GM23248 (cell line): Measurements from ENCODE around the gene CDC20. TPM values are rescaled to one million over a fixed set of nuclear protein-coding genes. Genes with fewer than 3 reads are reported as not detected.

Experiments
- DNase-seq: peaks from one replicate; pipeline ENCODE4 v3.0.0-alpha.2; 2015
- H2AFZ ChIP-seq: fragments of 200-600 bp; sonication (generic); 2 replicates; pipeline ENCODE4 v1.6.1; 2016; ENCODE audit warnings: antibody characterized with exemption
- H3F3A ChIP-seq: fragments of 200-600 bp; sonication (generic); 2 replicates; pipeline ENCODE4 v1.6.1; 2016; ENCODE audit warnings: mild to moderate bottlenecking, antibody characterized with exemption, mixed run types; ENCODE audit not compliant: insufficient read depth
- H3K27ac ChIP-seq: fragments of 200-600 bp; sonication (generic); 2 replicates; pipeline ENCODE4 v1.5.1; 2016; ENCODE audit warnings: mild to moderate bottlenecking
- H3K27me3 ChIP-seq: fragments of 200-600 bp; sonication (generic); replicated peaks from 2 replicates; pipeline ENCODE4 v1.6.1; 2016; ENCODE audit warnings: mild to moderate bottlenecking; ENCODE audit not compliant: insufficient read depth
- H3K36me3 ChIP-seq: fragments of 200-600 bp; sonication (generic); 2 replicates; pipeline ENCODE4 v1.6.1; 2016; ENCODE audit warnings: low read depth, mild to moderate bottlenecking
- H3K4me1 ChIP-seq: fragments of 200-600 bp; sonication (generic); 2 replicates; pipeline ENCODE4 v1.6.1; 2016; ENCODE audit warnings: mild to moderate bottlenecking; ENCODE audit not compliant: insufficient read depth
- H3K4me2 ChIP-seq: fragments of 200-600 bp; sonication (generic); one replicate; pipeline ENCODE4 v1.6.1; 2016; ENCODE audit warnings: mild to moderate bottlenecking; ENCODE audit not compliant: unreplicated experiment
- H3K4me3 ChIP-seq: fragments of 200-600 bp; sonication (generic); 2 replicates; pipeline ENCODE4 v1.5.1; 2016; ENCODE audit warnings: mild to moderate bottlenecking
- H3K79me2 ChIP-seq: fragments of 200-600 bp; sonication (generic); 2 replicates; pipeline ENCODE4 v1.6.1; 2016; ENCODE audit warnings: mild to moderate bottlenecking; ENCODE audit not compliant: insufficient read depth
- H3K9ac ChIP-seq: fragments of 200-600 bp; sonication (generic); 2 replicates; pipeline ENCODE4 v1.6.1; 2016; ENCODE audit warnings: mild to moderate bottlenecking
- H3K9me2 ChIP-seq: fragments of 200-600 bp; sonication (generic); 2 replicates; pipeline ENCODE4 v1.6.1; 2016; ENCODE audit warnings: mixed run types, mild to moderate bottlenecking, moderate library complexity; ENCODE audit not compliant: insufficient read depth
- H3K9me3 ChIP-seq: fragments of 200-600 bp; sonication (generic); one replicate; pipeline ENCODE4 v1.6.1; 2017; ENCODE audit warnings: low read depth
- H4K20me1 ChIP-seq: fragments of 200-600 bp; sonication (generic); 2 replicates; pipeline ENCODE4 v1.6.0; 2016; ENCODE audit not compliant: insufficient read depth
- EZH2 ChIP-seq: fragments of 200-600 bp; sonication (generic); IDR thresholded peaks from 2 replicates; pipeline ENCODE4 v1.6.1; 2018; ENCODE audit warnings: antibody characterized with exemption, mild to moderate bottlenecking; ENCODE audit not compliant: insufficient read depth, poor library complexity, severe bottlenecking
- EZH2phosphoT487 ChIP-seq: fragments of 200-600 bp; sonication (generic); IDR thresholded peaks from 2 replicates; pipeline ENCODE4 v1.6.1; 2018; ENCODE audit warnings: antibody characterized with exemption, moderate library complexity, mild to moderate bottlenecking, low read depth; ENCODE audit not compliant: insufficient read depth
- WGBS, 2 experiments: methylation state at CpG; one replicate each; pipeline ENCODE4 v1.1.6; 2015 to 2017; ENCODE audit warnings: low lambda C conversion rate in 2 of 2, low coverage in 1 of 2; ENCODE audit errors: missing lambda C conversion rate in 2 of 2; 5-methylcytosine and 5-hydroxymethylcytosine counted together
- in situ Hi-C: fragments of 300-500 bp; cut with MboI; formaldehyde crosslinking; loops from 2 replicates; pipeline ENCODE4 v1.15.0; 2020
- polyA plus RNA-seq: library from polyadenylated mRNA; unstranded; fragments of >200 nt; fragmentation: Nextera tagmentation; extraction: Ambion mirVana; gene quantifications from 2 replicates; pipeline ENCODE4 v1.2.1, GENCODE V29; 2016
- total RNA-seq: library from RNA; depleted of rRNA; stranded (reverse); fragments of >200 nt; shearing (Covaris generic); gene quantifications from 2 replicates; pipeline ENCODE4 v1.2.3, GENCODE V29; 2014

The CDC20 gene
- total and polyA plus RNA-seq, 2 experiments from 2014 or later: 48.9 to 50.9 TPM

GRCh38 chr1:43360616-43361015 lies 1.8 kb downstream of the CDC20 start:
- peak overlapping the region; percentile 97 for H3K4me3 ChIP-seq
- WGBS, 2 experiments: 75 to 77% methylated on average over 4 of the region's 4 CpGs
- peak overlapping the region; percentile 92 for H3K4me2 ChIP-seq
- peaks cover 20% of the 10 kb centered on the region for H3K36me3 ChIP-seq
- H3K27ac ChIP-seq: no peak overlapping the region
- TF ChIP-seq EZH2 (no peak), EZH2phosphoT487 (no peak)
- no peak overlapping the region for H2AFZ ChIP-seq
- H3F3A ChIP-seq: peaks cover 61% of the 10 kb centered on the region
- no peaks in the 10 kb centered on the region for H4K20me1 ChIP-seq
- H3K9me2 ChIP-seq: no peaks in the 10 kb centered on the region
- in situ Hi-C loops: no loop called here
- no peak overlapping the region for H3K9ac ChIP-seq
- no peaks in the 10 kb centered on the region for H3K9me3 ChIP-seq
- H3K27me3 ChIP-seq: no peaks in the 10 kb centered on the region
- H3K4me1 ChIP-seq: peaks cover 12% of the 10 kb centered on the region
- DNase-seq: no peak
- H3K79me2 ChIP-seq: peaks cover 66% of the 10 kb centered on the region

DNA sequence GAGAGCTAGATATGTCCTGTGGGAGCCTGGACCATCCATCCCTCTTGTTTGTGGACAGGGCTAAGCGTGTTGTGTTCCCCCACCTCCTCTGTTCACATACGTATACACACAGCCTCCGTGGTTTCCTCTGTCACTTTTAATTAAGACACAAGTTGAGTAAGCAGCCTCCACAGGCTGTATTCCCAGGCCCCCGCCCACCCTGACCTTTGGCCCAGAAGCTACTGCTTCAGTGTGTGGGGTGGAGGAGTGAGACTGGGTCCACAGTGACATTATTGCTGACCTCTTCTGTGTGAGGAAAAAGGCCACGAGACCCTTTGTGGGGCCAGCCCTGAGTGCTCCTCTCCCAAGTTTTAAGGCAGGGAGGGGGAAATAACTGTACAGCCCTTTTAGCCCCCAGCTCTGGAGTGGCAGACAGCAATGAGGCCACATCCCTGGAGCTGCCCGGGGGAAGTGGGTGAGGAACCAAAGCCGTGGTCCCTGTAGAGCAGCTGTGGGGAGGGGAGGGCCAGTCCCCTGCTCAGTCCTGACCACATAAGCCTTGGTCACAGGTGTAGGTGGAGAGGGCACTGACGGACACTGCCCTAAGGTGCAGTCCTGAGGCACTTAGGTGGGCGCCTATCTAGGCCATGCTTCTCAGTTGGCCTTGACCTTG lies 4.6 kb downstream of the CDC20 start:
- H3K79me2 ChIP-seq: peaks cover 87% of the 10 kb centered on the region
- TF ChIP-seq EZH2 (no peak), EZH2phosphoT487 (no peak)
- peaks cover 20% of the 10 kb centered on the region for H3K36me3 ChIP-seq
- no peak overlapping the region for H3K27ac ChIP-seq
- H3K4me2 ChIP-seq: no peak overlapping the region
- peaks cover 13% of the 10 kb centered on the region for H3K4me1 ChIP-seq
- no peak for DNase-seq
- H4K20me1 ChIP-seq: no peaks in the 10 kb centered on the region
- peaks cover 54% of the 10 kb centered on the region for H3F3A ChIP-seq
- no peaks in the 10 kb centered on the region for H3K27me3 ChIP-seq
- H3K9ac ChIP-seq: no peak overlapping the region
- in situ Hi-C loops: no loop called here
- H2AFZ ChIP-seq: no peak overlapping the region
- no peaks in the 10 kb centered on the region for H3K9me3 ChIP-seq
- no peaks in the 10 kb centered on the region for H3K9me2 ChIP-seq
- no peak overlapping the region for H3K4me3 ChIP-seq
- 76 to 84% methylated on average over 9 of the region's 9 CpGs for WGBS, 2 experiments

GRCh38 chr1:43363935-43364525 lies 5.2 kb downstream of the CDC20 start:
- no peak overlapping the region for H3K27ac ChIP-seq
- no peak overlapping the region for H2AFZ ChIP-seq
- no peaks in the 10 kb centered on the region for H3K9me3 ChIP-seq
- peaks cover 91% of the 10 kb centered on the region for H3K79me2 ChIP-seq
- 87 to 90% methylated on average over 5 of the region's 5 CpGs for WGBS, 2 experiments
- no peak overlapping the region for H3K4me2 ChIP-seq
- peaks cover 60% of the 10 kb centered on the region for H3F3A ChIP-seq
- no peak overlapping the region for H3K4me3 ChIP-seq
- no peak for DNase-seq
- H3K36me3 ChIP-seq: peaks cover 20% of the 10 kb centered on the region
- in situ Hi-C loops: no loop called here
- no peaks in the 10 kb centered on the region for H4K20me1 ChIP-seq
- H3K9me2 ChIP-seq: no peaks in the 10 kb centered on the region
- no peak for TF ChIP-seq EZH2
- no peak for TF ChIP-seq EZH2phosphoT487
- no peaks in the 10 kb centered on the region for H3K27me3 ChIP-seq
- H3K9ac ChIP-seq: no peak overlapping the region
- peaks cover 19% of the 10 kb centered on the region for H3K4me1 ChIP-seq

GRCh38 chr1:43365678-43366077 lies 6.9 kb downstream of the CDC20 start:
- peaks cover 86% of the 10 kb centered on the region for H3K79me2 ChIP-seq

More at GRCh38 chr1:43365678-43366077, 6.9 kb downstream of the CDC20 start:
- H4K20me1 ChIP-seq: no peaks in the 10 kb centered on the region
- DNase-seq: no peak
- peak overlapping the region; percentile 99 for H3K9ac ChIP-seq
- 94 to 98% methylated on average over 2 of the region's 2 CpGs for WGBS, 2 experiments
- peaks cover 20% of the 10 kb centered on the region for H3K36me3 ChIP-seq
- no peaks in the 10 kb centered on the region for H3K9me3 ChIP-seq
- H3K4me2 ChIP-seq: no peak overlapping the region
- H3K27me3 ChIP-seq: no peaks in the 10 kb centered on the region
- H3K4me3 ChIP-seq: 0 out of 2 replicates have a peak overlapping the region, but pooled peaks have one; percentile 98
- TF ChIP-seq EZH2phosphoT487 (no peak), EZH2 (no peak)
- H3F3A ChIP-seq: peaks cover 53% of the 10 kb centered on the region
- H3K9me2 ChIP-seq: no peaks in the 10 kb centered on the region
- H2AFZ ChIP-seq: no peak overlapping the region
- in situ Hi-C loops: no loop called here
- H3K4me1 ChIP-seq: peaks cover 19% of the 10 kb centered on the region
- peak overlapping the region; percentile 90; the same call in 1 of the 2 replicates for H3K27ac ChIP-seq
